Measurements from ENCODE around the gene HAUS7.
"Not testable (repeated sequence)": the region's sequence is repeated elsewhere in the genome, so short reads cannot be mapped to it uniquely, and the experiment has no call there.

HAUS7 gene

GRCh38 chrX:153406903-153407302, 63.5 kb downstream of the HAUS7 start:
- DNase-seq = no peak

GRCh38 chrX:153406011-153406410, 64.4 kb downstream of the HAUS7 start:
- DNase-seq = no peak

- DNase-seq = no peak
These were observed 65.0 kb downstream of the HAUS7 start for GRCh38 chrX:153405426-153405825.

GRCh38 chrX:153404333-153404732, 66.0 kb downstream of the HAUS7 start:
- not testable (repeated sequence) for DNase-seq

GRCh38 chrX:153401133-153401764, 69.1 kb downstream of the HAUS7 start, which contains the start of gene PNMA6E:
PNMA6E (minus strand) TSS chrX:153401350; CDS start chrX:153398849, 2,501 bp downstream.
- no peak for DNase-seq

- DNase-seq = peak; percentile 25 to 55
These were observed 69.9 kb downstream of the HAUS7 start for GRCh38 chrX:153400146-153401132.

GRCh38 chrX:153398275-153398960, 72.0 kb downstream of the HAUS7 start:
- DNase-seq = no peak
